ENCODE measurements around the gene VAPA.

VAPA gene

DNA sequence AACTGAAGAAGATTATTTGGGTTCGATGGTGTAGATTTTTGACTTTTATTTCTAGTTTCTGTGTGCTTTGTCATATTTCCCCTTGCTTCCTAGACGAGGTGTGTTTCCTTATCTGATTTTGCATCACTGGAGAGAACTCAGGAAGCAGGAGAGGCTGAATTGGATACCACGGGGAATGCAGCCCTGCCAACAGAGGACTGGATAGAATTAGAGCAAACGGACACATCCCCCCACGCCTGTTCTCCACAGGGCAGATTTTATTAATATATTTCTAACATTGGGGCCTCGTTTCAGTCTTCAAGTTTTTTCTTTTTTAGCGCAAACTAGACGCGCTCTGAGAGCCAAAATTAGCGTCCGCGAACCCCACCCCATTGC, 678 bp upstream of the VAPA start:
- no peak for DNase-seq (ENCODE audit: low read depth)
- TF ChIP-seq CTCF (IDR thresholded peaks at IDR 0.05; ENCODE audit: low read depth, low read length, missing control alignments): no peak

GRCh38 chr18:9914334-9914583, 443 bp downstream of the VAPA start:
- TF ChIP-seq CTCF (IDR thresholded peaks at IDR 0.05; ENCODE audit: low read depth, low read length, missing control alignments): no peak
- DNase-seq (ENCODE audit: low read depth): no peak
- H3K4me3 ChIP-seq (ENCODE audit: low read depth, low read length): peak overlapping the region; percentile 95

More for the DNA sequence above, 678 bp upstream of the VAPA start:
- H3K4me3 ChIP-seq (ENCODE audit: low read depth, low read length): peak overlapping the region; percentile 95

DNA sequence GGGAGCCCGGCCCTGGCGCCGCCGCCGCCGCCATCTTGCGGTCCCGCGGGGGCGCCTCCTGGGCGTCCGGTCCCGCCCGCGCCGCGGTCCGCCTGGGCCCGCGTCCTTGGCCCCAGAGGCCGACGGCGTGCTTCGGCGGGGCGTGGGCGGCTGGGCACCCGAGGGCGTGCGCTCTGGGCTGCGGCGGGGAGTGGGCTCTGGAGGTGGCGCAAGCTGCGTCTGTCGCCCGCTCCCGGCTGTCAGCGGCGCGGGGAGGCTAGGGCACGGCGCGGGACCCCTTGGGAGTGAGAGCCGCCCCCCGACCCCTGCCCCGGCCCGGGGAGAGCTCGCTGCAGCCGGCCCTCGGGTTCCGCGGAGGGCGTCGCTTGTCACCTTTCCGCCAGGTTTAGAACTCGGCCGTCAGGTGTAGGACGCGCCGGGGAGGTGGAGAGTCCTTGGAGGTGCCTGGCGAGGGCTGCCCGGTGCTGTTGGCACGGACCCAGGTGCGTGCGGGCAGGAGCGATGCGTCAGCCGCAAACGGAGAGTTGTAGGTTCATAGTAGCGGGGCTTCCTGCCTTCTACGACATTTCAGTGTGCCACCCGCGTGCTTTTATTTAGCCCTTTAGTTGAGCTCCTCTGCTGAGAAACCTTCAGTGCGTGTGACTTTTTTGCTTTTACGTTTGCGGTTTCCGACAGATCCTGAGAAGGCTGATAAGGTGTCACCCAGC, 921 bp downstream of the VAPA start:
- TF ChIP-seq CTCF (IDR thresholded peaks at IDR 0.05; ENCODE audit: low read depth, low read length, missing control alignments): no peak
- peak; percentile 34 for DNase-seq (ENCODE audit: low read depth)
- peak overlapping the region; percentile 95 for H3K4me3 ChIP-seq (ENCODE audit: low read depth, low read length)

GRCh38 chr18:9915291-9916076, 1.7 kb downstream of the VAPA start:
- peak overlapping the region; percentile 95 for H3K4me3 ChIP-seq (ENCODE audit: low read depth, low read length)
- TF ChIP-seq CTCF (IDR thresholded peaks at IDR 0.05; ENCODE audit: low read depth, low read length, missing control alignments): no peak
- no peak for DNase-seq (ENCODE audit: low read depth)

GRCh38 chr18:9916077-9916639, 2.3 kb downstream of the VAPA start:
- no peak for TF ChIP-seq CTCF (IDR thresholded peaks at IDR 0.05; ENCODE audit: low read depth, low read length, missing control alignments)
- DNase-seq (ENCODE audit: low read depth): no peak
- H3K4me3 ChIP-seq (ENCODE audit: low read depth, low read length): peak overlapping the region; percentile 95

GRCh38 chr18:9916808-9917207, 3.0 kb downstream of the VAPA start:
- no peak overlapping the region for H3K4me3 ChIP-seq (ENCODE audit: low read depth, low read length)
- TF ChIP-seq CTCF (IDR thresholded peaks at IDR 0.05; ENCODE audit: low read depth, low read length, missing control alignments): no peak

More at GRCh38 chr18:9916808-9917207, 3.0 kb downstream of the VAPA start:
- DNase-seq (ENCODE audit: low read depth): no peak

All from GM12864 (cell line).